Measurements from ENCODE around the gene TBL2. TPM values are rescaled to one million over a fixed set of nuclear protein-coding genes. Genes with fewer than 3 reads are reported as not detected.

TBL2 gene
- total RNA-seq, 1 donor from 2014 or later, result 23.8 TPM

DNA sequence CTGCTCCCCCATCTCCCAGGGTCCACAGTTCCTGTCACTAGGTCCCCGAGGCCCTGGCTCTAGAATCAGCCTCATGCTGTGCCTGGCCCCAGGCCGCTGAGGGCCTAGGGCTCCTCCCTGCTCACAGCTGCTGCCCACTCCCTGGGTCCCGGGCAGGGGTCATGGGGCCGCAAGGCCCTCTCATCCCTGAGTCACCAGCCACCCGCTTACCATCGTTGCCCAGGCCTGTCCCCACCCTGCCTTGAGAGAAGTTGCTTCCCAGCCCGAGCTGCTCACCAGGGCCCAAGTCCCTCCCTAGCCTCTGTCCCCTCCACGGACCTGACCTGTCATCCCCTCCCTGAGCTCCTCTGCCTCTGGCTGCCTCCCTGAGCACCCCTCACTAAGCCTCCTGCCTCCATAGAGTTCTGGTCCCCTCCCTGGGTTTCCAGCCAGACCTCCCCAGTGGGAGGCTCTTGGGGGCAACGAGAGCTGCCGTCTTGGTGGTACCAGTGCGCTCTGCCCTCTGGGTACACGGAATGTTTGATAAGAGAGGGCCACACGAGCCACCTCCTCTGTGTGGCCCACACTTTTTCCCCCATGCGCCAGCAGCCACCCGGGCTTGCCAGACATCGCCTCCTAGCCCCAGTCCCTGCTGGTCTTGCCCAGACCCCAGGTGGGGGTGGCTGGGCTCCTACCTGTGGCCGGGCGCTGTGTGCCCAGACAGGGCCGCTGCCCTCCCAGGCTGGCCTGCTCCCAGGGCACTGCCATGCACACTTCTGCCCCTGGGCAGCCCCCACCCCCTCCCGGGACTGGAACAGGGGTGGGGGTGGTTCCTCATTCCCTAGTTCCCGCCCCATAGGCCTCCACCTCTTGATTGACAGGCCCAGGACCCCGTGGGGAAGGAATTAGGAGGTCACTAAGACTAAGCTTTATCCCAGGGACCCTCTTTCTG, 24.6 kb upstream of the TBL2 start:
- Mint-ChIP-seq H3K27ac (ENCODE audit: unreplicated experiment) (no peak overlapping the region), H3K27me3 (ENCODE audit: unreplicated experiment) (peaks cover 9% of the 10 kb centered on the region), H3K9me3 (ENCODE audit: unreplicated experiment) (peaks cover 2% of the 10 kb centered on the region), H3K4me1 (ENCODE audit: low read depth, unreplicated experiment) (peaks cover 5% of the 10 kb centered on the region), H3K4me3 (ENCODE audit: unreplicated experiment) (no peak overlapping the region), H3K36me3 (ENCODE audit: unreplicated experiment) (peaks cover 4% of the 10 kb centered on the region)
- TF ChIP-seq, protein P1, sequence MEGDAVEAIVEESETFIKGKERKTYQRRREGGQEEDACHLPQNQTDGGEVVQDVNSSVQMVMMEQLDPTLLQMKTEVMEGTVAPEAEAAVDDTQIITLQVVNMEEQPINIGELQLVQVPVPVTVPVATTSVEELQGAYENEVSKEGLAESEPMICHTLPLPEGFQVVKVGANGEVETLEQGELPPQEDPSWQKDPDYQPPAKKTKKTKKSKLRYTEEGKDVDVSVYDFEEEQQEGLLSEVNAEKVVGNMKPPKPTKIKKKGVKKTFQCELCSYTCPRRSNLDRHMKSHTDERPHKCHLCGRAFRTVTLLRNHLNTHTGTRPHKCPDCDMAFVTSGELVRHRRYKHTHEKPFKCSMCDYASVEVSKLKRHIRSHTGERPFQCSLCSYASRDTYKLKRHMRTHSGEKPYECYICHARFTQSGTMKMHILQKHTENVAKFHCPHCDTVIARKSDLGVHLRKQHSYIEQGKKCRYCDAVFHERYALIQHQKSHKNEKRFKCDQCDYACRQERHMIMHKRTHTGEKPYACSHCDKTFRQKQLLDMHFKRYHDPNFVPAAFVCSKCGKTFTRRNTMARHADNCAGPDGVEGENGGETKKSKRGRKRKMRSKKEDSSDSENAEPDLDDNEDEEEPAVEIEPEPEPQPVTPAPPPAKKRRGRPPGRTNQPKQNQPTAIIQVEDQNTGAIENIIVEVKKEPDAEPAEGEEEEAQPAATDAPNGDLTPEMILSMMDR (IDR thresholded peaks at IDR 0.05; ENCODE audit: partially characterized antibody, unreplicated experiment), result no peak
- no peak for DNase-seq

- TF ChIP-seq, protein P1 (IDR thresholded peaks at IDR 0.05; ENCODE audit: partially characterized antibody, unreplicated experiment), result no peak
- peaks cover 4% of the 10 kb centered on the region for H3K9me3 Mint-ChIP-seq (ENCODE audit: unreplicated experiment)
- peaks cover 8% of the 10 kb centered on the region for H3K27me3 Mint-ChIP-seq (ENCODE audit: unreplicated experiment)
- no peak overlapping the region for H3K4me3 Mint-ChIP-seq (ENCODE audit: unreplicated experiment)
- no peak for DNase-seq
- H3K36me3 Mint-ChIP-seq (ENCODE audit: unreplicated experiment), result peaks cover 7% of the 10 kb centered on the region
- no peak overlapping the region for H3K27ac Mint-ChIP-seq (ENCODE audit: unreplicated experiment)
- peaks cover 7% of the 10 kb centered on the region for H3K4me1 Mint-ChIP-seq (ENCODE audit: low read depth, unreplicated experiment)
These were observed 21.5 kb upstream of the TBL2 start for GRCh38 chr7:73599916-73600315.

DNA sequence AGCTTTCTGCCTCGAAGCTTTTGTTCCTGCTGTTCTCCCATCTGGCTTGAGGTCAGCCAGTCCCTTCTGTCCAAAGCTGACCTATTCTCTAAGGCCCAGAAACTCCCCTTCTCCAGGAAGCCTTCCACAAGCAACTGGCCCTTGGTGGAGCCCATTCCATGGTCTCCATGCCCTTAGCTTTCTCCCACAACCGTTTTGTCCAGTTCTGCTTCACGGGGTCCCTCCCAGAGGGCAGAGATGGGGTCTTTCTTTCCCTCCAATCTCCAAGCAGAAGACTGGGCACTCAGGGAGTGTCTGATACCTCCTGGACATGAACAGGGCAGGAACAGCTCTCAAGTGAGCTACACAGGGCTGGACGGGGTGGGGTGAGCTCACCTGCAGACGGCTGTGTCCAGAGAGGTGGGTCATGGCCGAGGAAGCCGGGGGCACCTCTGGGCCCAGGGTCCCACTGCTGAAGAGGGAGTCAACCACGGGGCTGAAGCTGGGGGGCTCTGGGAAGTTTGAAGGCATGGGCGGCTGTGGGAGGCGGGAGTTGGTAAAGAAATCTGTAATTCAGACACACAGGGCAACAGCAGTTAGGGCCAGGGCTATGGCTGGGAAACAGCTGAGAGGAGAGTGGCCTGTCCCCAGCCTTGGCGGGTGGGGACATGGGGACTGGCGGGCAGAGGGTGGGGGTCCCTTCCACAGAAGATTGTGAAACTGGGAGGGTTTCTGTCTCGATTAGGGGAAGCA, 20.9 kb upstream of the TBL2 start:
- peaks cover 8% of the 10 kb centered on the region for H3K27me3 Mint-ChIP-seq (ENCODE audit: unreplicated experiment)
- H3K4me3 Mint-ChIP-seq (ENCODE audit: unreplicated experiment), result no peak overlapping the region
- no peak overlapping the region for H3K27ac Mint-ChIP-seq (ENCODE audit: unreplicated experiment)
- no peak for DNase-seq
- TF ChIP-seq, protein P1 (IDR thresholded peaks at IDR 0.05; ENCODE audit: partially characterized antibody, unreplicated experiment), result no peak
- peaks cover 7% of the 10 kb centered on the region for H3K4me1 Mint-ChIP-seq (ENCODE audit: low read depth, unreplicated experiment)
- peaks cover 7% of the 10 kb centered on the region for H3K36me3 Mint-ChIP-seq (ENCODE audit: unreplicated experiment)
- H3K9me3 Mint-ChIP-seq (ENCODE audit: unreplicated experiment), result peaks cover 4% of the 10 kb centered on the region

DNA sequence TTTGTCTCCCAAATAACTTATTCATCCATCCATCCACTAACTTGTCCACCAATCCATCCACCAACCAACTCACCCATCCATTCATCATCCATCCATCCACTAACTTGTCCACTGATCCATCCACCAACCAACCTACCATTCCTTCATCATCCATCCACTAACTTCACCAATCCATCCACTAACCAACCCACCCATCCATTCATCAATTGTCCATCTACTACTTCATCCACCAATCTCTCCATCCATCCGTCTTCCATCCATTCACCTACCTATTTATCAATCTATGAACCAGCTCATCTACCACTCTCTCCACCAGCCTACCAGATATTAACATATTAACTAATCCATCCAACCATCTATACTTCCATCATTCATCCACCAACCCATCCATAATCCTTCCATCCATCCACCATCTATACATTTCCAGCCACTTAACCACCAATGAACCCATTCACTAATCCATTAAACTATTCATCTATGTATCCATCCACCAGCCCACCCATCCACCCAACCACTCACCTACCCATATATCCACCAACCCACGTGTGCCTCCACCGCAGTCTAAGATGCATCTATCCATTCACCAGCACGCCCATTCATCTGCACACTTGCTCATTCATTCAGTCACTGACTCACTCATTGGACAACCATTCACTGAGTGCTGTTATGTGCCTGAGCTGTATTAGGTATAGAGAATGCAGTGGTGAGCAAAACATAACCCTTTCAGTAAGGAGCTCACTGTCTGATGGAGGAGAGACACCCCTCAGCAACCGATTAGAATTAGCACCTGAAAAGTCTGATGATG, 19.8 kb upstream of the TBL2 start:
- H3K4me3 Mint-ChIP-seq (ENCODE audit: unreplicated experiment), result peak overlapping the region; percentile 27
- no peak for DNase-seq
- peaks cover 4% of the 10 kb centered on the region for H3K9me3 Mint-ChIP-seq (ENCODE audit: unreplicated experiment)
- no peak overlapping the region for H3K27ac Mint-ChIP-seq (ENCODE audit: unreplicated experiment)
- TF ChIP-seq, protein P1 (IDR thresholded peaks at IDR 0.05; ENCODE audit: partially characterized antibody, unreplicated experiment), result no peak
- H3K27me3 Mint-ChIP-seq (ENCODE audit: unreplicated experiment), result peaks cover 10% of the 10 kb centered on the region
- H3K4me1 Mint-ChIP-seq (ENCODE audit: low read depth, unreplicated experiment), result peaks cover 7% of the 10 kb centered on the region
- peaks cover 7% of the 10 kb centered on the region for H3K36me3 Mint-ChIP-seq (ENCODE audit: unreplicated experiment)
